Dermis microvascular lymphatic vessel endothelial cell (primary cell): Measurements from ENCODE around the gene NPAS3. TPM values are rescaled to one million over a fixed set of nuclear protein-coding genes. Genes with fewer than 3 reads are reported as not detected.
A peak's percentile ranks its signal among the peaks of the same experiment; 100 is the strongest.
"Not testable (repeated sequence)": the region's sequence is repeated elsewhere in the genome, so short reads cannot be mapped to it uniquely, and the experiment has no call there.

Experiments used
- DNase-seq, 2 donors: peaks; one replicate each; pipeline versions ENCODE4 v3.0.0 to v3.0.0-alpha.2; 2010; ENCODE audit warnings: low read depth in 2 of 2
- total RNA-seq: library from RNA; depleted of rRNA; stranded (reverse); fragments of >200 nt; gene quantifications from 2 replicates; pipeline ENCODE4 v1.2.1, GENCODE V29; 2014

The NPAS3 gene
- total RNA-seq, 1 donor from 2014 or later, result 0.13 TPM

GRCh38 chr14:33068626-33069025 lies 129.9 kb downstream of the NPAS3 start:
- no peak for DNase-seq

- no peak for DNase-seq
These were observed 131.8 kb downstream of the NPAS3 start for GRCh38 chr14:33070475-33070874.

GRCh38 chr14:33073023-33073422 lies 134.3 kb downstream of the NPAS3 start:
- no peak for DNase-seq

GRCh38 chr14:33081259-33081658 lies 142.6 kb downstream of the NPAS3 start:
- DNase-seq, result no peak

GRCh38 chr14:33085799-33086198 lies 147.1 kb downstream of the NPAS3 start:
- DNase-seq, result no peak

GRCh38 chr14:33088274-33088673 lies 149.6 kb downstream of the NPAS3 start:
- DNase-seq, result not testable (repeated sequence)

GRCh38 chr14:33098016-33098415 lies 159.3 kb downstream of the NPAS3 start:
- no peak for DNase-seq

- no peak for DNase-seq
These were observed 164.8 kb downstream of the NPAS3 start for GRCh38 chr14:33103489-33103888.

- DNase-seq, result no peak
These were observed 165.3 kb downstream of the NPAS3 start for GRCh38 chr14:33103966-33104365.

- DNase-seq, result no peak
These were observed 172.2 kb downstream of the NPAS3 start for GRCh38 chr14:33110737-33111443.

GRCh38 chr14:33114331-33114730 lies 175.7 kb downstream of the NPAS3 start:
- no peak for DNase-seq

- no peak for DNase-seq
These were observed 180.0 kb downstream of the NPAS3 start for GRCh38 chr14:33118668-33119067.

GRCh38 chr14:33120341-33120740 lies 181.7 kb downstream of the NPAS3 start:
- DNase-seq, result no peak

- no peak for DNase-seq
These were observed 182.3 kb downstream of the NPAS3 start for GRCh38 chr14:33120966-33121365.

- no peak for DNase-seq
These were observed 184.6 kb downstream of the NPAS3 start for GRCh38 chr14:33123281-33123680.

GRCh38 chr14:33126433-33126832 lies 187.8 kb downstream of the NPAS3 start:
- DNase-seq, result no peak

- peak; percentile 22 to 60 for DNase-seq
These were observed 188.9 kb downstream of the NPAS3 start for GRCh38 chr14:33127531-33127930.

- DNase-seq, result no peak
These were observed 193.1 kb downstream of the NPAS3 start for GRCh38 chr14:33131801-33132200.

- DNase-seq, result no peak
These were observed 195.5 kb downstream of the NPAS3 start for GRCh38 chr14:33134162-33134561.

GRCh38 chr14:33134975-33135374 lies 196.3 kb downstream of the NPAS3 start:
- no peak for DNase-seq

GRCh38 chr14:33150666-33151428 lies 212.2 kb downstream of the NPAS3 start:
- no peak for DNase-seq

GRCh38 chr14:33163109-33163508 lies 224.4 kb downstream of the NPAS3 start:
- DNase-seq, result no peak

- no peak for DNase-seq
These were observed 224.9 kb downstream of the NPAS3 start for GRCh38 chr14:33163600-33163999.
